Transverse colon (tissue), 4 donors: ENCODE results near the gene RFX1. TPM values are rescaled to one million over a fixed set of nuclear protein-coding genes. Genes with fewer than 3 reads are reported as not detected.
"Not testable (repeated sequence)": the region's sequence is repeated elsewhere in the genome, so short reads cannot be mapped to it uniquely, and the experiment has no call there.

Experiments
- DNase-seq: peaks from one replicate; pipeline ENCODE4 v3.0.0-alpha.2; 2019
- H3K27ac ChIP-seq, 4 donors: fragments of 200-600 bp; sonication (generic); 2 replicates each; pipeline ENCODE4 v1.5.1; 2016 to 2018; ENCODE audit warnings: inconsistent platforms in 4 of 4
- H3K27me3 ChIP-seq: fragments of 200-600 bp; sonication (generic); 2 replicates; pipeline ENCODE4 v1.5.1; 2017; ENCODE audit warnings: inconsistent platforms
- H3K36me3 ChIP-seq, 4 donors: fragments of 200-600 bp; sonication (generic); 2 replicates each; pipeline ENCODE4 v1.5.1; 2017 to 2019; ENCODE audit warnings: inconsistent platforms in 4 of 4
- H3K4me1 ChIP-seq, 4 donors: fragments of 200-600 bp; sonication (generic); 2 replicates each; pipeline ENCODE4 v1.5.1; 2017 to 2020; ENCODE audit warnings: inconsistent platforms in 4 of 4
- H3K4me3 ChIP-seq, 4 donors: fragments of 200-600 bp; sonication (generic); 1 replicate in 1 of 4; 2 replicates in 3 of 4; pipeline versions ENCODE4 v1.5.1 to v1.6.1; 2017 to 2019; ENCODE audit warnings: inconsistent platforms in 4 of 4
- H3K9me3 ChIP-seq, 2 donors: fragments of 200-600 bp; sonication (generic); 2 replicates each; pipeline ENCODE4 v1.5.1; 2017 to 2019; ENCODE audit warnings: inconsistent platforms in 2 of 2
- CTCF ChIP-seq, 5 experiments: fragments of 200-600 bp in 3 of 5; fragments of 450-650 bp in 2 of 5; sonication (generic) in 3 of 5; IDR thresholded peaks; 1 replicate in 2 of 5; 2 replicates in 3 of 5; pipeline ENCODE4 v1.5.1; 2016 to 2017; ENCODE audit warnings: antibody characterized with exemption in 5 of 5, inconsistent platforms in 3 of 5, mild to moderate bottlenecking in 2 of 5, moderate library complexity in 1 of 5
- EP300 ChIP-seq: sonication (generic); formaldehyde crosslinking; IDR thresholded peaks from one replicate; pipeline ENCODE4 v1.6.1; 2017; ENCODE audit warnings: antibody characterized with exemption, low read depth
- POLR2A ChIP-seq: fragments of 450-650 bp; IDR thresholded peaks from one replicate; pipeline ENCODE4 v1.6.1; 2016; ENCODE audit warnings: antibody characterized with exemption, mild to moderate bottlenecking, moderate library complexity
- POLR2AphosphoS5 ChIP-seq, 3 donors: sonication (generic); formaldehyde crosslinking; IDR thresholded peaks; one replicate each; pipeline ENCODE4 v1.6.1; 2016; ENCODE audit warnings: antibody characterized with exemption in 3 of 3
- WGBS, 2 donors: methylation state at CpG; one replicate each; pipeline ENCODE4 v1.1.5; 2018; ENCODE audit warnings: low coverage in 1 of 2; 5-methylcytosine and 5-hydroxymethylcytosine counted together
- in situ Hi-C, 4 donors: fragments of 200-750 bp; cut with MboI; loops; one replicate each; pipeline versions ENCODE4 v1.15.0 to v1.15.1; 2017; ENCODE audit warnings: low sequenced_read_pairs in 3 of 4, low pct_ligation_motif_present in 1 of 4, low pct_unique_long_range_greater_than_20kb in 1 of 4
- intact Hi-C: fragments of 100-400 bp; cut with DNase I; formaldehyde crosslinking; loops from one replicate; pipeline ENCODE4 v1.15.1; 2023; ENCODE audit warnings: low total_unique reads
- total RNA-seq, 4 donors: library from RNA; depleted of rRNA; stranded (reverse); fragments of >200 nt; gene quantifications; one replicate each; pipeline ENCODE4 v1.1.0, GENCODE V29; 2016

Gene RFX1
- total RNA-seq, 4 donors from 2014 or later = 3.7 to 9.0 (median 8.1) TPM

GRCh38 chr19:14030997-14031718 is 25.0 kb upstream of the RFX1 start:
- DNase-seq = no peak
- in situ Hi-C loops (no loop called here), intact Hi-C loops (no loop called here)
- no peaks in the 10 kb centered on the region for H3K9me3 ChIP-seq
- no peaks in the 10 kb centered on the region for H3K27me3 ChIP-seq
- H3K4me1 ChIP-seq = peaks cover 0 to 15% (median 10%) of the 10 kb centered on the region in 4 donors
- peak overlapping the region; percentile 62 to 76 (median 69) for H3K27ac ChIP-seq
- no peak for TF ChIP-seq CTCF (IDR thresholded peaks at IDR 0.05)
- TF ChIP-seq POLR2A = no peak
- TF ChIP-seq POLR2AphosphoS5 (IDR thresholded peaks at IDR 0.05) = no peak
- TF ChIP-seq EP300 = no peak
- 20% methylated on average over 20 of the region's 20 CpGs; no CpG with 5 or more reads in 1 of the 2 donors for WGBS, 2 donors
- peak overlapping the region; percentile 33 to 64 (median 51) for H3K4me3 ChIP-seq
- H3K36me3 ChIP-seq = no peaks in the 10 kb centered on the region

- intact Hi-C loops (no loop called here), in situ Hi-C loops (no loop called here)
- no peak for DNase-seq
- TF ChIP-seq EP300 = no peak
- TF ChIP-seq POLR2AphosphoS5 (IDR thresholded peaks at IDR 0.05) = no peak
- TF ChIP-seq POLR2A = no peak
- TF ChIP-seq CTCF (IDR thresholded peaks at IDR 0.05) = no peak
- H3K27ac ChIP-seq = no peak overlapping the region
- H3K9me3 ChIP-seq = no peaks in the 10 kb centered on the region
- WGBS, 2 donors = 79 to 100% methylated on average over 1 to 4 of the region's 4 CpGs
- H3K36me3 ChIP-seq = no peaks in the 10 kb centered on the region
- peaks cover under 1 to 15% (median 10%) of the 10 kb centered on the region in 4 donors for H3K4me1 ChIP-seq
- no peak overlapping the region for H3K4me3 ChIP-seq
- H3K27me3 ChIP-seq = no peaks in the 10 kb centered on the region
Measured at GRCh38 chr19:14028901-14029300, 22.8 kb upstream of the RFX1 start.

GRCh38 chr19:14027856-14028450 is 21.8 kb upstream of the RFX1 start, which contains the start of gene RLN3:
Gene RLN3, plus strand, starts transcription at chr19:14028148. Its CDS starts 57 bp downstream, at chr19:14028205.
- Histone ChIP-seq H3K4me1 (peaks cover 4 to 16% (median 12%) of the 10 kb centered on the region in 4 donors), H3K27ac (no peak within 1 kb of the TSS), H3K36me3 (no peaks in the 10 kb centered on the region), H3K4me3 (no peak within 1 kb of the TSS), H3K9me3 (no peaks in the 10 kb centered on the region), H3K27me3 (no peaks in the 10 kb centered on the region)
- 74 to 81% methylated on average over 10 to 24 of the region's 24 CpGs for WGBS, 2 donors
- in situ Hi-C loops = no loop called here
- intact Hi-C loops = no loop called here
- TF ChIP-seq POLR2A = no peak
- no peak for TF ChIP-seq POLR2AphosphoS5 (IDR thresholded peaks at IDR 0.05)
- TF ChIP-seq CTCF (IDR thresholded peaks at IDR 0.05) = no peak
- no peak for TF ChIP-seq EP300
- DNase-seq = no peak

GRCh38 chr19:14026652-14027192 is 20.6 kb upstream of the RFX1 start:
- in situ Hi-C loops, H3K9me3 ChIP-seq, H3K4me3 ChIP-seq, H3K27ac ChIP-seq, H3K27me3 ChIP-seq, H3K36me3 ChIP-seq, H3K4me1 ChIP-seq, DNase-seq, intact Hi-C loops: not testable (repeated sequence)
- 92% methylated on average over 5 of the region's 5 CpGs; no CpG with 5 or more reads in 1 of the 2 donors for WGBS, 2 donors
